K562 (cell line): ENCODE measurements around the gene ARNT2. TPM values are rescaled to one million over a fixed set of nuclear protein-coding genes. Genes with fewer than 3 reads are reported as not detected.

Source experiments
- EP300 ChIP-seq: IDR thresholded peaks from 2 replicates; pipeline ENCODE4 v1.6.1; 2012; ENCODE audit warnings: low read length, improper control_type of control experiment
- HMGN3 ChIP-seq: IDR thresholded peaks from 2 replicates; pipeline ENCODE4 v1.6.1; 2011; ENCODE audit warnings: borderline replicate concordance, low read depth, mild to moderate bottlenecking, mixed read lengths, low read length; ENCODE audit not compliant: insufficient read length; ENCODE audit errors: extremely low read depth
- NFE2 ChIP-seq: IDR thresholded peaks from 2 replicates; pipeline ENCODE4 v1.6.1; 2014; ENCODE audit warnings: antibody characterized with exemption, low read depth
- RBM17 ChIP-seq: fragments of 200-400 bp; formaldehyde crosslinking; IDR thresholded peaks from 2 replicates; pipeline ENCODE4 v1.6.1; 2017; ENCODE audit warnings: low read depth, mild to moderate bottlenecking, low read length, borderline replicate concordance
- TCF7L2 ChIP-seq: fragments of 150-350 bp; IDR thresholded peaks from 2 replicates; pipeline ENCODE4 v1.6.1; 2016; ENCODE audit warnings: low read depth, mild to moderate bottlenecking, low read length, moderate library complexity
- polyA plus RNA-seq, 8 experiments: library from polyadenylated mRNA; depleted of rRNA in 4 of 8; stranded (reverse) in 5 of 8; unstranded in 3 of 8; fragments of >200 nt; fragmentation: Nextera tagmentation in 2 of 8; fragmentation: Illumina TruSeq in 1 of 8; extraction: Ambion mirVana in 2 of 8; extraction: Trizol in 1 of 8; gene quantifications; 2 replicates each; pipeline versions ENCODE4 v1.2.1 to v1.2.3, GENCODE V29; 2011 to 2014; ENCODE audit warnings: inconsistent platforms in 1 of 8, missing spikeins in 1 of 8
- total RNA-seq, 7 experiments: library from RNA; depleted of rRNA in 6 of 7; stranded (reverse); fragments of >200 nt in 6 of 7; fragmentation: Illumina TruSeq in 2 of 7; extraction: Trizol in 2 of 7; gene quantifications; 2 replicates each; pipeline versions ENCODE4 v1.2.1 to v1.2.3, GENCODE V29; 2011 to 2021; ENCODE audit warnings: low replicate concordance in 1 of 7
- TF ChIP-seq, protein P1 (sequence below): fragments of 250-450 bp; sonication (Bioruptor Pico); IDR thresholded peaks from 2 replicates; pipeline ENCODE4 v1.5.0; 2020; ENCODE audit warnings: mild to moderate bottlenecking, borderline replicate concordance
- TF ChIP-seq, protein P2 (sequence below), 2 experiments: fragments of 150-350 bp in 1 of 2; IDR thresholded peaks; 2 replicates each; pipeline ENCODE4 v1.6.1; 2012 to 2016; ENCODE audit warnings: low read depth in 2 of 2, low read length in 2 of 2, mild to moderate bottlenecking in 1 of 2, moderate library complexity in 1 of 2

Gene ARNT2
- total and polyA plus RNA-seq, 9 of the 15 experiments (the other 6 are each of a cell fraction or from before 2014, with no cell fraction given), result 0.01 TPM; not detected in 8

DNA sequence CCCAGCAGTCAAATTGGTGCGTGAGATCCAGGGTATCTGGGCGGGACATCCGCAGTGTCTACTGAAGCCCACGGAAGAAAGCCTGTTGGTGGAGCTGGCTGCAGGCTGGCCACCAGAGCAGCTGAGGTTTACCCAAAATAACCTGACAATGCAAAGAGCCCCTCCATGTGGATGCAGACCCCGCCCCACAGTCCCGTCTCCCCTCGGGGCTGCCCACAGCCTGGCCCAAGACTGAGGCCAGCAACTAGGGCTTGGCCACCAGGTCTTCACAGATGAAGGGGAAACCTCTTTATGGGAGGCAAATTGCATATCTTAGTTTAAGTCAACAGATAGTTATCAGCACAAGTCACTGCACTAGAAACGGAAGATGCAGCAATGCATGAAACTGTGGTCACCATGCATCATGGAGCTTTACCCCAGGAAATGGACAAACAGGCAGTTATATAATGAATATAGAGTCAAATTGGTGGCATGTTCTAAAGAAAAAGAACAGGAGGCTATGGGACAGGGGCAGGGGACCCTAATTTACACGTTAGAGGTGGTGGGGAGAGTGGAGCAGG lies 86.3 kb downstream of the ARNT2 start (continued):
- TF ChIP-seq, protein P1, sequence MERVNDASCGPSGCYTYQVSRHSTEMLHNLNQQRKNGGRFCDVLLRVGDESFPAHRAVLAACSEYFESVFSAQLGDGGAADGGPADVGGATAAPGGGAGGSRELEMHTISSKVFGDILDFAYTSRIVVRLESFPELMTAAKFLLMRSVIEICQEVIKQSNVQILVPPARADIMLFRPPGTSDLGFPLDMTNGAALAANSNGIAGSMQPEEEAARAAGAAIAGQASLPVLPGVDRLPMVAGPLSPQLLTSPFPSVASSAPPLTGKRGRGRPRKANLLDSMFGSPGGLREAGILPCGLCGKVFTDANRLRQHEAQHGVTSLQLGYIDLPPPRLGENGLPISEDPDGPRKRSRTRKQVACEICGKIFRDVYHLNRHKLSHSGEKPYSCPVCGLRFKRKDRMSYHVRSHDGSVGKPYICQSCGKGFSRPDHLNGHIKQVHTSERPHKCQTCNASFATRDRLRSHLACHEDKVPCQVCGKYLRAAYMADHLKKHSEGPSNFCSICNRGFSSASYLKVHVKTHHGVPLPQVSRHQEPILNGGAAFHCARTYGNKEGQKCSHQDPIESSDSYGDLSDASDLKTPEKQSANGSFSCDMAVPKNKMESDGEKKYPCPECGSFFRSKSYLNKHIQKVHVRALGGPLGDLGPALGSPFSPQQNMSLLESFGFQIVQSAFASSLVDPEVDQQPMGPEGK, result no peak
- TF ChIP-seq, protein P2, sequence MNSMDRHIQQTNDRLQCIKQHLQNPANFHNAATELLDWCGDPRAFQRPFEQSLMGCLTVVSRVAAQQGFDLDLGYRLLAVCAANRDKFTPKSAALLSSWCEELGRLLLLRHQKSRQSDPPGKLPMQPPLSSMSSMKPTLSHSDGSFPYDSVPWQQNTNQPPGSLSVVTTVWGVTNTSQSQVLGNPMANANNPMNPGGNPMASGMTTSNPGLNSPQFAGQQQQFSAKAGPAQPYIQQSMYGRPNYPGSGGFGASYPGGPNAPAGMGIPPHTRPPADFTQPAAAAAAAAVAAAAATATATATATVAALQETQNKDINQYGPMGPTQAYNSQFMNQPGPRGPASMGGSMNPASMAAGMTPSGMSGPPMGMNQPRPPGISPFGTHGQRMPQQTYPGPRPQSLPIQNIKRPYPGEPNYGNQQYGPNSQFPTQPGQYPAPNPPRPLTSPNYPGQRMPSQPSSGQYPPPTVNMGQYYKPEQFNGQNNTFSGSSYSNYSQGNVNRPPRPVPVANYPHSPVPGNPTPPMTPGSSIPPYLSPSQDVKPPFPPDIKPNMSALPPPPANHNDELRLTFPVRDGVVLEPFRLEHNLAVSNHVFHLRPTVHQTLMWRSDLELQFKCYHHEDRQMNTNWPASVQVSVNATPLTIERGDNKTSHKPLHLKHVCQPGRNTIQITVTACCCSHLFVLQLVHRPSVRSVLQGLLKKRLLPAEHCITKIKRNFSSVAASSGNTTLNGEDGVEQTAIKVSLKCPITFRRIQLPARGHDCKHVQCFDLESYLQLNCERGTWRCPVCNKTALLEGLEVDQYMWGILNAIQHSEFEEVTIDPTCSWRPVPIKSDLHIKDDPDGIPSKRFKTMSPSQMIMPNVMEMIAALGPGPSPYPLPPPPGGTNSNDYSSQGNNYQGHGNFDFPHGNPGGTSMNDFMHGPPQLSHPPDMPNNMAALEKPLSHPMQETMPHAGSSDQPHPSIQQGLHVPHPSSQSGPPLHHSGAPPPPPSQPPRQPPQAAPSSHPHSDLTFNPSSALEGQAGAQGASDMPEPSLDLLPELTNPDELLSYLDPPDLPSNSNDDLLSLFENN (IDR thresholded peaks at IDR 0.05; ENCODE audit: low read depth in 2 of 2, low read length in 2 of 2), result no peak
- TF ChIP-seq TCF7L2, result no peak
- TF ChIP-seq NFE2, result no peak
- TF ChIP-seq HMGN3, result no peak
- no peak for TF ChIP-seq RBM17
- no peak for TF ChIP-seq EP300
